ENCODE measurements around the gene ZNF483. TPM values are rescaled to one million over a fixed set of nuclear protein-coding genes. Genes with fewer than 3 reads are reported as not detected.

The ZNF483 gene
- total RNA-seq, 6 experiments from 2014 or later, result 0.33 to 0.94 (median 0.84) TPM

DNA sequence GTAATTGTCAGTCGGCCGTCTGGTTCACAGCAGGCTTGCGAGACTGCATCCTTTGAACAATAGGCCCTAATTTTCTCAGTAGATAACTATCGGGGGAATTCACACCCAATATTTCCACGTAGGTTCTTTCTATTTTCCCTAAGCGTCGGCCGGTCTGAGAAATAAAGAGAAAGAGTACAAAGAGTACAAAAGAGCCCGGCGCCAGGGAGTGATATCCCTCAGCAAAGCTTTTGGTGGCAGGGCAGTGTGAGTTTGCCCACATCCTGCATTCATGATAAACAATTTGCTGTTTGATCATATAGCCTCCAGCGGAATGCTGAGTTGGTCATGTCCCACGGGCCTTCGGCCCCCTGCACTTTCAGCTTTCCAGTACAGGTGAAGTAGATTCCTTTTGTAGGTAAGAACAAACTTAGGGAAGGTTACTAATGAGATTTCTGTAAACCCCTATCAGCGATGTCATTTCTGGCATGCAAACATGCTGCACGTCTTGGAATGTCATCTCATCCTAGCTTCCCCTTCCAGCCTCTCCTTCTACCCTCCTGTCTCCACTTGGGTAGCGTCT is 79.2 kb downstream of the ZNF483 start:
- H3K36me3 Mint-ChIP-seq (ENCODE audit: low read depth), result no peaks in the 10 kb centered on the region
- DNase-seq, result no peak
- H3K9me3 Mint-ChIP-seq, result no peaks in the 10 kb centered on the region
- no peak overlapping the region for H3K27ac Mint-ChIP-seq
- TF ChIP-seq, protein P1, sequence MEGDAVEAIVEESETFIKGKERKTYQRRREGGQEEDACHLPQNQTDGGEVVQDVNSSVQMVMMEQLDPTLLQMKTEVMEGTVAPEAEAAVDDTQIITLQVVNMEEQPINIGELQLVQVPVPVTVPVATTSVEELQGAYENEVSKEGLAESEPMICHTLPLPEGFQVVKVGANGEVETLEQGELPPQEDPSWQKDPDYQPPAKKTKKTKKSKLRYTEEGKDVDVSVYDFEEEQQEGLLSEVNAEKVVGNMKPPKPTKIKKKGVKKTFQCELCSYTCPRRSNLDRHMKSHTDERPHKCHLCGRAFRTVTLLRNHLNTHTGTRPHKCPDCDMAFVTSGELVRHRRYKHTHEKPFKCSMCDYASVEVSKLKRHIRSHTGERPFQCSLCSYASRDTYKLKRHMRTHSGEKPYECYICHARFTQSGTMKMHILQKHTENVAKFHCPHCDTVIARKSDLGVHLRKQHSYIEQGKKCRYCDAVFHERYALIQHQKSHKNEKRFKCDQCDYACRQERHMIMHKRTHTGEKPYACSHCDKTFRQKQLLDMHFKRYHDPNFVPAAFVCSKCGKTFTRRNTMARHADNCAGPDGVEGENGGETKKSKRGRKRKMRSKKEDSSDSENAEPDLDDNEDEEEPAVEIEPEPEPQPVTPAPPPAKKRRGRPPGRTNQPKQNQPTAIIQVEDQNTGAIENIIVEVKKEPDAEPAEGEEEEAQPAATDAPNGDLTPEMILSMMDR (IDR thresholded peaks at IDR 0.05), result no peak
- H3K4me3 Mint-ChIP-seq, result no peak overlapping the region
- H3K4me1 Mint-ChIP-seq (ENCODE audit: low read depth), result peaks cover 33% of the 10 kb centered on the region
- peaks cover 5% of the 10 kb centered on the region for H3K27me3 Mint-ChIP-seq (ENCODE audit: insufficient read depth)

DNA sequence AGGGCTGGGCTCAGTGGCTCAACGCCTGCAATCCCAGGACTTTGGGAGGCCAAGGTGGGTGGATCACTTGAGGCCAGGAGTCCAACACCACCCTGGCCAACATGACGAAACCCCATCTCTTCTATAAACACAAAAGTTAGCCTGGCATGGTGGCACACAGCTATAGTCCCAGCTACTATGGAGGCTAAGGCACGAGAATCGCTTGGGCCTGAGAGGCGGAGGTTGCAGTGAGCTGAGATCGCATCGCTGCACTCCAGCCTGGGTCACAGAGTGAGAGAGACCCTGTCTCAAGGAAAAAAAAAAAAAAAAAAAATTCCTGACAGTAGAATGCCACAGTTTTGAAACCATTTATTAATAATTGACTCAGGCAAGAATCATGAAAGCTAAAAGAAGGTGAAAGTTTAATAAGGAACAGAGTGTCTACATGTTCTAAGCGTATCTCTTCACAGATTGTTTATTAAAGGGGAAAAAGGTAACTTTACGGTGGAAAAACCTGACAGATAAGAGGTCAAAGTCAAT is 80.1 kb downstream of the ZNF483 start:
- H3K27ac Mint-ChIP-seq, result no peak overlapping the region
- TF ChIP-seq, protein P1 (IDR thresholded peaks at IDR 0.05), result no peak
- no peaks in the 10 kb centered on the region for H3K36me3 Mint-ChIP-seq (ENCODE audit: low read depth)
- H3K27me3 Mint-ChIP-seq (ENCODE audit: insufficient read depth), result peaks cover 5% of the 10 kb centered on the region
- no peaks in the 10 kb centered on the region for H3K9me3 Mint-ChIP-seq
- H3K4me1 Mint-ChIP-seq (ENCODE audit: low read depth), result peaks cover 24% of the 10 kb centered on the region
- no peak for DNase-seq
- no peak overlapping the region for H3K4me3 Mint-ChIP-seq

DNA sequence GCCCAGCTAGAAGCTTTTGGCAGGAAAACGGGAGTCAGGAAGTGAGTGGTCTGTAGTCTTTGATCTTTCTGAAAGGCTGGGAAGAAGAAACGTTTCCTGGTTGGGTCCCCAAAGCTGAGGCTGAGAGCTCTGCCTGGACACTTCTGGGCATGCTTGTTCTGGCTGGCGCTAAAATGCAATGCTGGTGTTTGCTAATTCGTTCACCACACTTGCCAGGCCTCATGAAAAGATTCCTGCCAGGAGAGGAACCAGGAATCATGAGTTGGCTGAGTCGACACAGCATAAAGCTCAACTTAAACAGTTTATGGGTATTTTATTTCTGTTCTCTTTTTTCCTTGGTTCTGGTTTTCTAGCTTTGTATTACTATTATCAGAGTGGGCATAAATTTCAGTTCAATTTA is 85.2 kb downstream of the ZNF483 start:
- TF ChIP-seq, protein P1 (IDR thresholded peaks at IDR 0.05), result no peak
- no peak overlapping the region for H3K27ac Mint-ChIP-seq
- no peak for DNase-seq
- H3K36me3 Mint-ChIP-seq (ENCODE audit: low read depth), result no peaks in the 10 kb centered on the region
- H3K9me3 Mint-ChIP-seq, result no peaks in the 10 kb centered on the region
- H3K4me1 Mint-ChIP-seq (ENCODE audit: low read depth), result no peaks in the 10 kb centered on the region
- H3K4me3 Mint-ChIP-seq, result no peak overlapping the region
- peaks cover 26% of the 10 kb centered on the region for H3K27me3 Mint-ChIP-seq (ENCODE audit: insufficient read depth)

DNA sequence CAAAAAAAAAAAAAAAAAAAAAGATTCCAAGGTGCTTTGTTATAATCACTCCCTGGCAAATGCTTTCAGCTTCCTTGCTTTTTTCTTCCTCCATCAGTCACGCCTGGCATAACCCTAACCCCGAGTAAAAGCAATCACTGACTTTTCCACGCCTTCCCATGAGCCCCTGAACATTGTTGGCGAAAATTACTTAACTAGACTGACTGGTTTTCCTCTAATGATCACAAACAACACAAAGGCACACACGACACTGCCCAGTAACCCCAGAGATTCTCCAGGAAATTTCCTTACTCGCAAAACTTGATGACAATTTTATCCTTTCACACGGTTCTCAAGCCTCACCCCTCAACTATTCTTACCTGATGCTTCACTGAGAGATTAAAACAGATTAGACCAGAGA is 85.9 kb downstream of the ZNF483 start:
- Mint-ChIP-seq H3K9me3 (no peaks in the 10 kb centered on the region), H3K4me3 (no peak overlapping the region), H3K4me1 (ENCODE audit: low read depth) (peaks cover 3% of the 10 kb centered on the region), H3K27me3 (ENCODE audit: insufficient read depth) (peaks cover 28% of the 10 kb centered on the region), H3K27ac (no peak overlapping the region), H3K36me3 (ENCODE audit: low read depth) (no peaks in the 10 kb centered on the region)
- no peak for DNase-seq
- TF ChIP-seq, protein P1 (IDR thresholded peaks at IDR 0.05), result no peak

DNA sequence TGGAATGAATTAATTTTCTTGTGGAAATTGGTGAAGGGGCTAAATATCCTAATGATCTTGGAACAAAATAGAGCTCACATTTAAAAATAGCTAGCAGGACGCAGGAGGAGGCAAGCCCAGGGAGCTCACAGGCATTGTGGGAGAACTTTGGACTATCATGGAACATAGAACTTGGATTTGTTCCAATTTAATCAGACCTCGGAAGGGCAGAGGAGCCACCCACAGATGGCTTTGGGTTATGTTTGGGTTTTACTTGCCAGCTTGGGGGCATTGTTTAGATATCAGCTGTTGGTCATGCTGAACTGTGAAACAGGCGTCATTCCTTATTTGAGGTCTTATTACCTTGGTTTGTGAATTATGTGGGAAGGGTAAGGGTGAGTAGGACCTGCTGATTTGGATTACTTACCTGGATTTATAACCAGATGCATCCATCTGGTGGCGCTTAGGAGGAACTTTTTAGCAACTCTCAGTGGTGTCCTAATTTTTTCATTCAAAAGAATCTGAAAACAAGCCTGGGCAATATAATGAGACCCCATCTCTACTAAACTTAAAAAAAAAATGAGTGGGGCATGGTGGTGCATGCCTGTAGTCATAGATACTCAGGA is 88.6 kb downstream of the ZNF483 start:
- Mint-ChIP-seq H3K27ac (no peak overlapping the region), H3K36me3 (ENCODE audit: low read depth) (no peaks in the 10 kb centered on the region), H3K9me3 (no peaks in the 10 kb centered on the region), H3K27me3 (ENCODE audit: insufficient read depth) (peaks cover 27% of the 10 kb centered on the region), H3K4me3 (no peak overlapping the region), H3K4me1 (ENCODE audit: low read depth) (peaks cover 10% of the 10 kb centered on the region)
- DNase-seq, result no peak
- TF ChIP-seq, protein P1 (IDR thresholded peaks at IDR 0.05), result no peak

Data from HFFc6 (cell line).